Right cardiac atrium (tissue), 5 donors: Measurements from ENCODE around the gene ARHGAP15. TPM values are rescaled to one million over a fixed set of nuclear protein-coding genes. Genes with fewer than 3 reads are reported as not detected.
"Not testable (repeated sequence)": the region's sequence is repeated elsewhere in the genome, so short reads cannot be mapped to it uniquely, and the experiment has no call there.

Experiments used
- ATAC-seq, 2 donors: fragments of 200-7000 bp; cut with Tn5 transposase; one replicate each; pipeline versions ENCODE4 v1.8.0 to v1.9.1; 2020; ENCODE audit warnings: moderate library complexity in 2 of 2, mild to moderate bottlenecking in 1 of 2
- DNase-seq, 3 donors: peaks; one replicate each; pipeline ENCODE4 v3.0.0-alpha.2; 2020
- H3K27ac ChIP-seq: one replicate; pipeline ENCODE4 v1.5.1; 2013; ENCODE audit warnings: mild to moderate bottlenecking, low read length, control low read depth, moderate library complexity
- H3K27me3 ChIP-seq: one replicate; pipeline ENCODE4 v1.6.1; 2013; ENCODE audit not compliant: control insufficient read depth, insufficient read depth
- H3K4me1 ChIP-seq: one replicate; pipeline ENCODE4 v1.6.1; 2013; ENCODE audit warnings: low read length; ENCODE audit not compliant: control insufficient read depth, insufficient read depth
- H3K4me3 ChIP-seq: one replicate; pipeline ENCODE4 v1.5.1; 2013; ENCODE audit warnings: low read length, control low read depth
- H3K9me3 ChIP-seq: one replicate; pipeline ENCODE4 v1.6.1; 2013; ENCODE audit warnings: low read length; ENCODE audit not compliant: control insufficient read depth
- WGBS: extraction: QIAGEN DNeasy Blood & Tissue Kit; methylation state at CpG from one replicate; pipeline ENCODE4 v1.1.7; 2013; 5-methylcytosine and 5-hydroxymethylcytosine counted together
- intact Hi-C, 4 donors: fragments of 100-400 bp; cut with DNase I; formaldehyde crosslinking; loops; one replicate each; pipeline versions ENCODE4 v1.11.0 to v1.14.0; 2022 to 2023
- polyA plus RNA-seq: library from polyadenylated mRNA; stranded (reverse); fragments of 200-250 nt; gene quantifications from one replicate; pipeline ENCODE4 v1.2.3, GENCODE V29; 2013
- total RNA-seq, 4 donors: library from RNA; stranded (reverse); fragmentation: NEBNext Ultra II Directional; extraction: Animal tissue kit (Norgen Biotek cat#: 25700); gene quantifications; one replicate each; pipeline ENCODE4 v1.2.1, GENCODE V29; 2021
- donor health status: healthy with polysubstance abuse.
- donor health status: DM: no; HTN: yes; CAD: no.
- donor health status: DM: no; HTN: no; CAD: no.
- donor health status: DM: no; HTN: yes; CAD: no; lungs with severe emphysema.
- donor health status: DM: yes; HTN: yes; CAD: no.

Gene ARHGAP15
- total and polyA plus RNA-seq, 5 donors, result 4.5 to 8.4 (median 6.5) TPM

- no peak for ATAC-seq
Observed at GRCh38 chr2:143532061-143532460, 402.8 kb downstream of the ARHGAP15 start.

DNA sequence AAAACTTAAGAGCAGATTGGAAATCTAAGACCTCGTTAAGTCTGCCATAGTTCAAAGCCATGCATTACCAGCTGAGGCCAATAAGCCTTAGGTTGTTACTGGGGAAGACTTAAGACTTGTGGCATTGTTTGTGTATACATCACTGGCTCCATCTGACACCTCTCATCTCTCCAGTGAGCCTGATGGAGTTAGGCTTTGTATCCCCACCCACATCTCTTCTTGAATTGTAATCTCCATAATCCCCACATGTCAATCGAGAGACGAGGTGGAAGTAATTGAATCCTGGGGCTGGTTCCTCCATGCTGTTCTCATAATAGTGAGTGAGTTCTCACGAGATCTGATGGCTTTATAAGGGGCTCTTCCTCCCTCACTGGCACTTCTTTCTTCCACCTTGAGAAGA is 404.6 kb downstream of the ARHGAP15 start:
- Histone ChIP-seq H3K9me3 (no peaks in the 10 kb centered on the region), H3K27me3 (no peaks in the 10 kb centered on the region), H3K27ac (no peak overlapping the region), H3K4me1 (no peaks in the 10 kb centered on the region), H3K4me3 (no peak overlapping the region)
- 89% methylated on average over 4 of the region's 4 CpGs for WGBS
- no peak for ATAC-seq
- intact Hi-C loops, result no loop called here
- DNase-seq, result no peak

More at GRCh38 chr2:143532061-143532460, 402.8 kb downstream of the ARHGAP15 start:
- no peak overlapping the region for H3K27ac ChIP-seq
- no peak overlapping the region for H3K4me3 ChIP-seq
- H3K9me3 ChIP-seq, result no peaks in the 10 kb centered on the region
- intact Hi-C loops, result no loop called here
- H3K27me3 ChIP-seq, result no peaks in the 10 kb centered on the region
- H3K4me1 ChIP-seq, result no peaks in the 10 kb centered on the region
- no peak for DNase-seq

DNA sequence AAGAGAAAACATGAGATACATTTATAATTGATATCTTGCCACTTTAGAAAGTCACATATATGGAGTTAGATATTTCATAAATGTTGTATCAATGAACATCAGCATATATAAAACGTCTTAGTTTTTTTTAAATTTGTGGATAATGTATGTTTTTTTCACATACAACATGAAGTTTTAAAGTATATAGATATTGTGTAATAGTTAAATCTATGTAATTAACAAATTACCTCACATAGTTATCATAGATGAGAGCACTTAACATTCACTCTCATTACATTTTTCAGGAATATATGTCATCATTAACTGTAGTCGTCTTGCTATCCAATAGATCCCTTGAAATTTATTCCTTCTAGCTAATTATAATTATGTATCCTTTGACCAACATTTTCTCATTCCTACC is 406.6 kb downstream of the ARHGAP15 start:
- WGBS, result 77% methylated on average over 2 of the region's 2 CpGs
- H3K4me3 ChIP-seq, result no peak overlapping the region
- H3K27ac ChIP-seq, result no peak overlapping the region
- intact Hi-C loops, result no loop called here
- no peaks in the 10 kb centered on the region for H3K9me3 ChIP-seq
- no peaks in the 10 kb centered on the region for H3K27me3 ChIP-seq
- no peak for ATAC-seq
- no peaks in the 10 kb centered on the region for H3K4me1 ChIP-seq
- DNase-seq, result no peak

DNA sequence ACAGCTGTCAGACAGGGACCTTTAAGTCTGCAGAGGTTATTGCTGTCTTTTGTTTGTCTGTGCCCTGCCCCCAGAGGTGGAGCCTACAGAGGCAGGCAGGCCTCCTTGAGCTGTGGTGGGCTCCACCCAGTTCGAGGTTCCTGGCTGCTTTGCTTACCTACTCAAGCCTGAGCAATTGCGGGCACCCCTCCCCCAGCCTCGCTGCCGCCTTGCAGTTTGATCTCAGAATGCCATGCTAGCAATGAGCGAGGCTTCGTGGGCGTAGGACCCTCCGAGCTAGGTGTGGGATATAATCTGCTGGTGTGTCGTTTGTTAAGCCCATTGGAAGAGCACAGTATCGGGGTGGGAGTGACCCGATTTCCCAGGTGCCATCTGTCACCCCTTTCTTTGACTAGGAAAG is 412.7 kb downstream of the ARHGAP15 start:
- H3K4me1 ChIP-seq, H3K4me3 ChIP-seq, H3K27ac ChIP-seq, ATAC-seq, intact Hi-C loops, H3K9me3 ChIP-seq, H3K27me3 ChIP-seq: not testable (repeated sequence)
- DNase-seq, result peak in 2 of 3 donors; percentile 25 to 37
- WGBS, result 91% methylated on average over 11 of the region's 11 CpGs

DNA sequence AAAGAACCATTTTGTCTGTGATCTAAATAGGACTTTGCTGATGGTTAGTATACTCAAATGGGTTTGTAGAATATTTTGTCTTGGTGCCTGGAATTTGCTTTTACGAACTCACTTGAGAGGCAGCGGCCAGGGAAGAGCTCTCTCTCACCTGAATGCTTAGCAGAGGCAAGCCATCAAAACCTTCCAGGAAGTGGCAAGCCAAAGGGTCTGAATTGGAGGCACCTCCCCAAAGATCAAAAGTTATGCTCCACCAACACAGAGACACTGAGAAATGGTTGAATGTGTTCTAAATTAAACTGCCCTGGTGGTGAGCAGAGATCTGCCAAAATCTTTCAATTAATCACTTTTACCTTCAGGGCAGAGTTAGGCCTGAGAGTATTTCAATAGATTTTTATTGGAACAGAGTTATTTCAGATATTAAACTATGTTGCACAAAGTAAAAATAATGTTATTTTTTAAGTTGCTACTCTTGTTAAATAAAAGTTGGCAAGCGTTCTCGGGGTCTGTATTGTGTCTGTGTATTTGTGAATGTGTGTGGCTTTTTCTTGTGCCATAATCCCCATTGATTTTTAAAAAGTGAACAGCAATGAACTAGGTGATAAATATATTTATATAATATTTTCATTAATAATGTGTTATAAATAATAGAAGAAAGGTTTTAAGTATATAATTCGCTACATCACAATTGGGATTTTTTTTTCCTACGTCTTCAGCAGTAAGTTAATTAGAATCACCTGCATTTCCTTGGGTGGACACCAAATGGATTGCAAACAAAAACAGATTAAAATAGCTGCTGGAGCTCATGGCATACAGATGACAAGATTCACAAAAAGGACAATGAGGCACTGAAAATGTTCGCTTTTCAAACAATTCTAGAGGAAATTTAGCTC is 416.1 kb downstream of the ARHGAP15 start:
- H3K4me1 ChIP-seq, result no peaks in the 10 kb centered on the region
- H3K4me3 ChIP-seq, result no peak overlapping the region
- intact Hi-C loops, result no loop called here
- no peaks in the 10 kb centered on the region for H3K9me3 ChIP-seq
- 72% methylated on average over 7 of the region's 7 CpGs for WGBS
- H3K27me3 ChIP-seq, result no peaks in the 10 kb centered on the region
- ATAC-seq (no peak), DNase-seq (no peak)
- no peak overlapping the region for H3K27ac ChIP-seq

- H3K4me1 ChIP-seq, result no peaks in the 10 kb centered on the region
- H3K27me3 ChIP-seq, result no peaks in the 10 kb centered on the region
- ATAC-seq (no peak), DNase-seq (no peak)
- intact Hi-C loops, result no loop called here
- no peaks in the 10 kb centered on the region for H3K9me3 ChIP-seq
- no peak overlapping the region for H3K4me3 ChIP-seq
- no peak overlapping the region for H3K27ac ChIP-seq
- 52% methylated on average over 4 of the region's 4 CpGs for WGBS
Observed at GRCh38 chr2:143545949-143546255, 416.7 kb downstream of the ARHGAP15 start.

GRCh38 chr2:143548032-143548431 is 418.8 kb downstream of the ARHGAP15 start:
- Histone ChIP-seq H3K27ac (no peak overlapping the region), H3K4me1 (no peaks in the 10 kb centered on the region), H3K27me3 (no peaks in the 10 kb centered on the region), H3K4me3 (no peak overlapping the region), H3K9me3 (no peaks in the 10 kb centered on the region)
- ATAC-seq (no peak), DNase-seq (no peak)
- intact Hi-C loops, result no loop called here
- WGBS, result 43% methylated on average over 2 of the region's 2 CpGs

- no peak for DNase-seq
- H3K9me3 ChIP-seq, result no peaks in the 10 kb centered on the region
- H3K27me3 ChIP-seq, result no peaks in the 10 kb centered on the region
- intact Hi-C loops, result no loop called here
- no peak overlapping the region for H3K4me3 ChIP-seq
- 74% methylated on average over 2 of the region's 2 CpGs for WGBS
- H3K4me1 ChIP-seq, result no peaks in the 10 kb centered on the region
- no peak for ATAC-seq
- no peak overlapping the region for H3K27ac ChIP-seq
Observed at GRCh38 chr2:143550500-143550899, 421.3 kb downstream of the ARHGAP15 start.

DNA sequence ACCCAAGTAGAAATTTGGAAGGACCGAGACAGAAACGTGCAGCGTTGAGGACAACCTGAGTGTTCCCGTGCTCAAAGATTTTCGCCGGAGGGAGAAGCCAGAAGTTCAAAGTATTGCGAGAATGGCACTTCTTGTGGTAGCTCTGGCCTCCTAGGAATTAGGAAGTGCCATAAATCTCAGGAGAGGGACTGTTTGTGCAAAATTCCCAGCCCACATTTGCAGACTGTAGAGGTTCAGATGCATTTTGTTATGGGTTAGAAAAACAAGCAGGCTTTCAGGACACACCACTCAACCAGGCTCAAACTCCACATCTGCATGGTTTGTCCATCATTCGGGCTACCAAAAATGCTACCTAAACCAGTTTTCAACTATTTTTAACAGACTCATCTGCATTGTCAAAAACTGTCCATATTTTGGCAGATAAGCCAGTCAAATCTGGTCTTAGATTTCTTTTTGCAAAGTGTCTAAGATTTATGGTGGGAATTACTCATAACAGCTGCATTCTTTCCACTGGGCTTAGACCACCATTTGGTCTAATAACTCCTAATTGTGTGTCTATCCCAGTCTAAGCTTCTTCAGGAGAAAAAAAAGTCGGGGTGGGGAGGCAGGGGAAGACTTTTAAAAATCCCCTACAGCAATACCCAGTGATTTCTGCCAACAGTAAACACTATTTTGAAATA is 422.9 kb downstream of the ARHGAP15 start:
- DNase-seq (no peak), ATAC-seq (no peak)
- H3K27ac ChIP-seq, result no peak overlapping the region
- no peaks in the 10 kb centered on the region for H3K4me1 ChIP-seq
- H3K27me3 ChIP-seq, result no peaks in the 10 kb centered on the region
- H3K4me3 ChIP-seq, result no peak overlapping the region
- intact Hi-C loops, result no loop called here
- H3K9me3 ChIP-seq, result no peaks in the 10 kb centered on the region
- WGBS, result 84% methylated on average over 9 of the region's 9 CpGs

GRCh38 chr2:143553261-143553660 is 424.0 kb downstream of the ARHGAP15 start:
- Histone ChIP-seq H3K9me3 (no peaks in the 10 kb centered on the region), H3K4me3 (no peak overlapping the region), H3K27me3 (no peaks in the 10 kb centered on the region), H3K27ac (no peak overlapping the region), H3K4me1 (no peaks in the 10 kb centered on the region)
- DNase-seq (no peak), ATAC-seq (no peak)
- intact Hi-C loops, result no loop called here
- WGBS, result 96% methylated on average over 3 of the region's 3 CpGs

GRCh38 chr2:143558665-143559064 is 429.4 kb downstream of the ARHGAP15 start:
- H3K4me1 ChIP-seq, result no peaks in the 10 kb centered on the region
- no peak overlapping the region for H3K4me3 ChIP-seq
- no peak for DNase-seq
- no peak for ATAC-seq
- no peaks in the 10 kb centered on the region for H3K9me3 ChIP-seq
- H3K27me3 ChIP-seq, result no peaks in the 10 kb centered on the region
- WGBS, result 79% methylated on average over 1 of the region's 1 CpG
- intact Hi-C loops, result no loop called here
- H3K27ac ChIP-seq, result no peak overlapping the region
